Upper lobe of left lung (tissue), 6 donors: ENCODE measurements around the gene PLXNA2. TPM values are rescaled to one million over a fixed set of nuclear protein-coding genes. Genes with fewer than 3 reads are reported as not detected.

Experiments used
- ATAC-seq, 2 donors: fragments of 200-7000 bp; cut with Tn5 transposase; one replicate each; pipeline ENCODE4 v1.9.1; 2022; ENCODE audit warnings: mild to moderate bottlenecking in 2 of 2, moderate library complexity in 2 of 2; ENCODE audit not compliant: low FRiP score in 2 of 2
- DNase-seq, 2 donors: peaks; one replicate each; pipeline ENCODE4 v3.0.0-alpha.2; 2019 to 2020
- H3K27ac ChIP-seq, 4 donors: fragments of 200-600 bp; sonication (generic); one replicate each; pipeline ENCODE4 v1.5.1; 2016 to 2019
- H3K27me3 ChIP-seq, 4 donors: fragments of 200-600 bp; sonication (generic); one replicate each; pipeline ENCODE4 v1.5.1; 2017 to 2019
- H3K36me3 ChIP-seq, 4 donors: fragments of 200-600 bp; sonication (generic); one replicate each; pipeline ENCODE4 v1.5.1; 2016 to 2019
- H3K4me1 ChIP-seq, 4 donors: fragments of 200-600 bp; sonication (generic); one replicate each; pipeline ENCODE4 v1.5.1; 2018 to 2019
- H3K4me3 ChIP-seq, 4 donors: fragments of 200-600 bp; sonication (generic); one replicate each; pipeline ENCODE4 v1.5.1; 2017 to 2019; ENCODE audit warnings: mild to moderate bottlenecking in 2 of 4, moderate library complexity in 1 of 4
- H3K9me3 ChIP-seq, 4 donors: fragments of 200-600 bp; sonication (generic); one replicate each; pipeline ENCODE4 v1.5.1; 2018 to 2019
- EP300 ChIP-seq, 4 donors: sonication (generic); formaldehyde crosslinking; IDR thresholded peaks; one replicate each; pipeline ENCODE4 v1.5.1; 2017; ENCODE audit warnings: antibody characterized with exemption in 4 of 4, control low read depth in 2 of 4
- POLR2A ChIP-seq, 4 donors: fragments of 450-650 bp; IDR thresholded peaks; one replicate each; pipeline ENCODE4 v1.5.1; 2016 to 2017; ENCODE audit warnings: antibody characterized with exemption in 4 of 4, mild to moderate bottlenecking in 2 of 4
- POLR2AphosphoS5 ChIP-seq, 2 donors: sonication (generic); formaldehyde crosslinking; IDR thresholded peaks; one replicate each; pipeline ENCODE4 v1.5.1; 2017; ENCODE audit warnings: antibody characterized with exemption in 2 of 2
- WGBS, 2 donors: methylation state at CpG; one replicate each; pipeline ENCODE4 v1.1.5; 2017 to 2018; 5-methylcytosine and 5-hydroxymethylcytosine counted together
- total RNA-seq, 6 donors: library from RNA; depleted of rRNA in 4 of 6; stranded (reverse); fragments of >200 nt in 4 of 6; gene quantifications; one replicate each; pipeline versions ENCODE4 v1.1.0 to v1.2.1, GENCODE V29; 2016 to 2021
- TF ChIP-seq, protein P1 (sequence below), 6 experiments: fragments of 450-650 bp in 4 of 6; fragments of 200-600 bp in 2 of 6; sonication (generic) in 2 of 6; IDR thresholded peaks; one replicate each; pipeline ENCODE4 v1.5.1; 2016 to 2019; ENCODE audit warnings: antibody characterized with exemption in 6 of 6
- donor health status: DM: no; HTN: no; CAD: no; lungs with moderate emphysema.
- donor health status: DM: no; HTN: yes; CAD: no; lungs with severe emphysema.

PLXNA2 gene
- total RNA-seq, 6 donors from 2014 or later = 77.5 to 150 (median 101) TPM

- Histone ChIP-seq H3K4me1 (peaks cover 13 to 19% (median 17%) of the 10 kb centered on the region in 4 donors), H3K9me3 (no peaks in the 10 kb centered on the region), H3K4me3 (no peak overlapping the region), H3K27me3 (no peaks in the 10 kb centered on the region), H3K36me3 (peaks cover 0 to 27% (median 15%) of the 10 kb centered on the region in 4 donors), H3K27ac (no peak overlapping the region)
- no peak for DNase-seq
- no peak for TF ChIP-seq POLR2A (IDR thresholded peaks at IDR 0.05)
- TF ChIP-seq, protein P1, sequence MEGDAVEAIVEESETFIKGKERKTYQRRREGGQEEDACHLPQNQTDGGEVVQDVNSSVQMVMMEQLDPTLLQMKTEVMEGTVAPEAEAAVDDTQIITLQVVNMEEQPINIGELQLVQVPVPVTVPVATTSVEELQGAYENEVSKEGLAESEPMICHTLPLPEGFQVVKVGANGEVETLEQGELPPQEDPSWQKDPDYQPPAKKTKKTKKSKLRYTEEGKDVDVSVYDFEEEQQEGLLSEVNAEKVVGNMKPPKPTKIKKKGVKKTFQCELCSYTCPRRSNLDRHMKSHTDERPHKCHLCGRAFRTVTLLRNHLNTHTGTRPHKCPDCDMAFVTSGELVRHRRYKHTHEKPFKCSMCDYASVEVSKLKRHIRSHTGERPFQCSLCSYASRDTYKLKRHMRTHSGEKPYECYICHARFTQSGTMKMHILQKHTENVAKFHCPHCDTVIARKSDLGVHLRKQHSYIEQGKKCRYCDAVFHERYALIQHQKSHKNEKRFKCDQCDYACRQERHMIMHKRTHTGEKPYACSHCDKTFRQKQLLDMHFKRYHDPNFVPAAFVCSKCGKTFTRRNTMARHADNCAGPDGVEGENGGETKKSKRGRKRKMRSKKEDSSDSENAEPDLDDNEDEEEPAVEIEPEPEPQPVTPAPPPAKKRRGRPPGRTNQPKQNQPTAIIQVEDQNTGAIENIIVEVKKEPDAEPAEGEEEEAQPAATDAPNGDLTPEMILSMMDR (IDR thresholded peaks at IDR 0.05) = no peak
- WGBS, 2 donors = 61 to 79% methylated on average over 3 of the region's 3 CpGs
- no peak for ATAC-seq
Observed at GRCh38 chr1:208145167-208145566, 99.0 kb downstream of the PLXNA2 start.

GRCh38 chr1:208142590-208143382, 101.4 kb downstream of the PLXNA2 start:
- Histone ChIP-seq H3K27ac (no peak overlapping the region), H3K27me3 (no peaks in the 10 kb centered on the region), H3K4me3 (no peak overlapping the region), H3K4me1 (peaks cover 5 to 12% (median 7%) of the 10 kb centered on the region in 4 donors), H3K36me3 (peaks cover 0 to 38% (median 24%) of the 10 kb centered on the region in 4 donors), H3K9me3 (no peaks in the 10 kb centered on the region)
- peak in 1 of 2 donors; percentile 56 for ATAC-seq
- WGBS, 2 donors = 54 to 75% methylated on average over 4 to 5 of the region's 5 CpGs
- TF ChIP-seq POLR2A (IDR thresholded peaks at IDR 0.05) (no peak), EP300 (IDR thresholded peaks at IDR 0.05) (no peak), POLR2AphosphoS5 (IDR thresholded peaks at IDR 0.05) (no peak)
- TF ChIP-seq, protein P1 (IDR thresholded peaks at IDR 0.05) = no peak
- no peak for DNase-seq

GRCh38 chr1:208141610-208142192, 102.5 kb downstream of the PLXNA2 start:
- no peak overlapping the region for H3K4me3 ChIP-seq
- H3K27me3 ChIP-seq = no peaks in the 10 kb centered on the region
- ATAC-seq (no peak), DNase-seq (no peak)
- H3K4me1 ChIP-seq = peaks cover 6 to 12% (median 9%) of the 10 kb centered on the region in 4 donors
- TF ChIP-seq POLR2AphosphoS5 (IDR thresholded peaks at IDR 0.05) (no peak), EP300 (IDR thresholded peaks at IDR 0.05) (no peak), POLR2A (IDR thresholded peaks at IDR 0.05) (no peak)
- TF ChIP-seq, protein P1 (IDR thresholded peaks at IDR 0.05) = no peak
- peaks cover 0 to 42% (median 25%) of the 10 kb centered on the region in 4 donors for H3K36me3 ChIP-seq
- no peaks in the 10 kb centered on the region for H3K9me3 ChIP-seq
- no peak overlapping the region for H3K27ac ChIP-seq
- 73 to 80% methylated on average over 5 of the region's 5 CpGs for WGBS, 2 donors

- H3K27ac ChIP-seq = peak overlapping the region in 1 of 4 donors; percentile 4
- no peak for DNase-seq
- H3K9me3 ChIP-seq = no peaks in the 10 kb centered on the region
- 0 to 67% methylated on average over 1 to 3 of the region's 3 CpGs for WGBS, 2 donors
- ATAC-seq = no peak
- H3K36me3 ChIP-seq = peaks cover 0 to 42% (median 25%) of the 10 kb centered on the region in 4 donors
- H3K4me3 ChIP-seq = no peak overlapping the region
- H3K27me3 ChIP-seq = no peaks in the 10 kb centered on the region
- TF ChIP-seq POLR2A (IDR thresholded peaks at IDR 0.05) (no peak), POLR2AphosphoS5 (IDR thresholded peaks at IDR 0.05) (no peak), EP300 (IDR thresholded peaks at IDR 0.05) (no peak)
- TF ChIP-seq, protein P1 (IDR thresholded peaks at IDR 0.05) = no peak
- H3K4me1 ChIP-seq = peaks cover 6 to 12% (median 9%) of the 10 kb centered on the region in 4 donors
Observed at GRCh38 chr1:208139434-208140045, 104.6 kb downstream of the PLXNA2 start.
